Neural progenitor cell (in vitro differentiated cells): Measurements from ENCODE around the gene AUTS2. TPM values are rescaled to one million over a fixed set of nuclear protein-coding genes. Genes with fewer than 3 reads are reported as not detected.

Experiments used
- DNase-seq: peaks from one replicate; pipeline ENCODE4 v3.0.0-alpha.2; 2016; ENCODE audit warnings: low spot score
- H2AFZ ChIP-seq: fragments of 200-600 bp; sonication (generic); replicated peaks from 2 replicates; pipeline ENCODE4 v1.6.1; 2016; ENCODE audit warnings: antibody characterized with exemption
- H3F3A ChIP-seq: fragments of 200-600 bp; sonication (generic); 2 replicates; pipeline ENCODE4 v1.6.1; 2016; ENCODE audit warnings: antibody characterized with exemption, low read depth
- H3K27ac ChIP-seq: fragments of 200-600 bp; sonication (generic); 2 replicates; pipeline ENCODE4 v1.5.1; 2016; ENCODE audit warnings: mild to moderate bottlenecking
- H3K27me3 ChIP-seq: fragments of 200-600 bp; sonication (generic); 2 replicates; pipeline ENCODE4 v1.6.1; 2016; ENCODE audit warnings: mild to moderate bottlenecking, moderate library complexity
- H3K36me3 ChIP-seq: fragments of 200-600 bp; sonication (generic); 2 replicates; pipeline ENCODE4 v1.5.1; 2016
- H3K4me1 ChIP-seq: fragments of 200-600 bp; sonication (generic); 2 replicates; pipeline ENCODE4 v1.6.1; 2016; ENCODE audit warnings: mixed run types
- H3K4me2 ChIP-seq: fragments of 200-600 bp; sonication (generic); 2 replicates; pipeline ENCODE4 v1.6.1; 2016
- H3K4me3 ChIP-seq: fragments of 200-600 bp; sonication (generic); 2 replicates; pipeline ENCODE4 v1.5.1; 2016
- H3K79me2 ChIP-seq: fragments of 200-600 bp; sonication (generic); 2 replicates; pipeline ENCODE4 v1.6.1; 2016; ENCODE audit warnings: low read depth
- H3K9ac ChIP-seq: fragments of 200-600 bp; sonication (generic); 2 replicates; pipeline ENCODE4 v1.6.1; 2016
- H3K9me3 ChIP-seq: fragments of 200-600 bp; sonication (generic); 2 replicates; pipeline ENCODE4 v1.5.1; 2016; ENCODE audit warnings: low read depth
- H4K20me1 ChIP-seq: fragments of 200-600 bp; sonication (generic); 2 replicates; pipeline ENCODE4 v1.6.1; 2016; ENCODE audit warnings: low read depth
- H3K27ac Mint-ChIP-seq: 3 replicates; pipeline ENCODE4 v1.8.0; 2021; ENCODE audit warnings: mixed read lengths
- H3K27me3 Mint-ChIP-seq: 2 replicates; pipeline ENCODE4 v1.8.0; 2022; ENCODE audit warnings: low read depth, mild to moderate bottlenecking, inconsistent platforms, moderate library complexity, mixed read lengths; ENCODE audit not compliant: insufficient read depth
- H3K36me3 Mint-ChIP-seq: 3 replicates; pipeline ENCODE4 v1.8.0; 2021; ENCODE audit warnings: mixed read lengths
- H3K4me1 Mint-ChIP-seq: 3 replicates; pipeline ENCODE4 v1.8.0; 2021; ENCODE audit warnings: mixed read lengths
- H3K4me3 Mint-ChIP-seq: 3 replicates; pipeline ENCODE4 v1.8.0; 2021; ENCODE audit warnings: mild to moderate bottlenecking, moderate library complexity, mixed read lengths
- H3K9me3 Mint-ChIP-seq: 3 replicates; pipeline ENCODE4 v1.8.0; 2020; ENCODE audit warnings: mixed read lengths
- CTCF ChIP-seq: fragments of 200-600 bp; sonication (generic); IDR thresholded peaks from 2 replicates; pipeline ENCODE4 v1.5.1; 2017; ENCODE audit warnings: antibody characterized with exemption, mild to moderate bottlenecking
- EZH2 ChIP-seq: fragments of 200-600 bp; sonication (generic); IDR thresholded peaks from 2 replicates; pipeline ENCODE4 v1.6.1; 2017; ENCODE audit warnings: antibody characterized with exemption, mild to moderate bottlenecking, moderate library complexity
- EZH2phosphoT487 ChIP-seq: fragments of 200-600 bp; sonication (generic); IDR thresholded peaks from 2 replicates; pipeline ENCODE4 v1.6.1; 2017; ENCODE audit warnings: antibody characterized with exemption
- total RNA-seq: library from RNA; depleted of rRNA; stranded (reverse); fragments of >200 nt; gene quantifications from 2 replicates; pipeline ENCODE4 v1.2.3, GENCODE V29; 2015; ENCODE audit warnings: low replicate concordance

AUTS2 gene
- total RNA-seq, 1 donor from 2014 or later, result 50.0 TPM

DNA sequence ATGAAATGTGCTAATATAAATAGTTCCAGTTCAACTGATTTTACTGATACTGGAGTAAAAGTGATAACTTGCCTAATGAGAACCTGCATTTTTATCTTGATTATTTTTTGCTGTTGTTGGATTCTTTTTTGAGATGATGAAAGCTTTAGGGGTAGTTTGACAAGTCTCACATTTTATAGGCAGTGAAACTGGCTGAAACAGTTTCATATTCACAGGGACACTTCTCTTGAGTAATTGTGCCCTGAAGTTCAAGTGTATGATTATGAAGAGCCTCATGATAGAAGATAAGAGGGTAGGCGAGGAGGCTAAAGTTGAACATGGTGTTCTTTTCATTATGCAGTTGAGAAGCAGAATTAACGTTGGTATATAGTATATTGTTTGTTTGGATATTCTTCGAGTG lies 5.1 kb downstream of the AUTS2 start:
- peaks cover 14% of the 10 kb centered on the region for H3K4me1 Mint-ChIP-seq

DNA sequence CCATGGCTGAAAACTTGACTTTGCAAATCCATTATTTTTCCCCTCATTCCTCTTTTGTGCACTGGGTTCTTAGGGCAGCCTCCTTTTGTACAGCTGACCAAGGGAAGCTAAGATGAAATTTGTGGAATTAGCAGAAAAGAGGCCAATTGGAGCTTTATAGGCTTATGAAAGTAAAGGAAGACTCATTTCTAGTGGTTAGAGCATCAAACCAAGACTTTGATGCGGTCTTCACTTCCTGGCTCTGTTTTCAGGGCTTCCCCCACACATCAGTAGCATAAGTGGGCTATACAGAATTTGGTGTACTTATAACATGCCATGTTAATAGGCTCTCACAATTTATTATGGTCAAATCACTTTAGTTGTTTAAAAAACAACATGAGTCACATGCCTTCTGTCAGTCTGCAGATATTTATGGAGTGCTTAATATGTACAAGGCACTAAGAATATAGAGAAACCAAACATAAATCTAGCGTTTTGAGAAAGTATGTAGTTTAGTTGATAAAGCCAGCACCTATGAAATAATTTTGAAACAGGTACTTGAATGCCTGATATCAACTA lies 5.7 kb downstream of the AUTS2 start:
- Mint-ChIP-seq H3K27ac (no peak overlapping the region), H3K4me3 (no peak overlapping the region), H3K9me3 (no peaks in the 10 kb centered on the region), H3K27me3 (no peaks in the 10 kb centered on the region), H3K36me3 (no peaks in the 10 kb centered on the region), H3K4me1 (peaks cover 21% of the 10 kb centered on the region)
- Histone ChIP-seq H3K79me2 (peaks cover 14% of the 10 kb centered on the region), H3K36me3 (no peaks in the 10 kb centered on the region), H3K27me3 (peaks cover 92% of the 10 kb centered on the region), H3K4me1 (peaks cover 24% of the 10 kb centered on the region), H4K20me1 (peaks cover 86% of the 10 kb centered on the region), H3K4me2 (no peak overlapping the region), H3K9ac (no peak overlapping the region), H3F3A (peaks cover 4% of the 10 kb centered on the region), H3K9me3 (no peaks in the 10 kb centered on the region), H3K27ac (no peak overlapping the region), H2AFZ (no peak overlapping the region), H3K4me3 (no peak overlapping the region)
- no peak for DNase-seq
- TF ChIP-seq CTCF (no peak), EZH2 (no peak), EZH2phosphoT487 (no peak)

More for the DNA sequence above, 5.1 kb downstream of the AUTS2 start:
- H3K4me1 ChIP-seq, result peaks cover 19% of the 10 kb centered on the region
- no peak overlapping the region for H3K9ac ChIP-seq
- no peaks in the 10 kb centered on the region for H3K9me3 ChIP-seq
- TF ChIP-seq EZH2phosphoT487 (no peak), EZH2 (no peak), CTCF (no peak)
- no peak overlapping the region for H3K27ac ChIP-seq
- H2AFZ ChIP-seq, result no peak overlapping the region
- Mint-ChIP-seq H3K4me3 (no peak overlapping the region), H3K27ac (no peak overlapping the region), H3K9me3 (no peaks in the 10 kb centered on the region), H3K27me3 (no peaks in the 10 kb centered on the region), H3K36me3 (no peaks in the 10 kb centered on the region)
- H4K20me1 ChIP-seq, result peaks cover 79% of the 10 kb centered on the region
- no peak overlapping the region for H3K4me2 ChIP-seq
- no peaks in the 10 kb centered on the region for H3K36me3 ChIP-seq
- no peak for DNase-seq
- H3K4me3 ChIP-seq, result no peak overlapping the region
- peaks cover 14% of the 10 kb centered on the region for H3K79me2 ChIP-seq
- H3F3A ChIP-seq, result peaks cover 7% of the 10 kb centered on the region
- peaks cover 85% of the 10 kb centered on the region for H3K27me3 ChIP-seq

GRCh38 chr7:69605070-69605469 lies 6.8 kb downstream of the AUTS2 start:
- H3K9me3 ChIP-seq, result no peaks in the 10 kb centered on the region
- peaks cover 28% of the 10 kb centered on the region for H3K4me1 ChIP-seq
- H3K4me2 ChIP-seq, result no peak overlapping the region
- H3K4me3 ChIP-seq, result no peak overlapping the region
- no peak for DNase-seq
- H3K27ac ChIP-seq, result no peak overlapping the region
- no peak for TF ChIP-seq EZH2
- no peaks in the 10 kb centered on the region for H3K36me3 ChIP-seq
- Mint-ChIP-seq H3K4me1 (peaks cover 29% of the 10 kb centered on the region), H3K9me3 (no peaks in the 10 kb centered on the region), H3K36me3 (no peaks in the 10 kb centered on the region), H3K27me3 (no peaks in the 10 kb centered on the region), H3K27ac (no peak overlapping the region), H3K4me3 (no peak overlapping the region)
- H2AFZ ChIP-seq, result no peak overlapping the region
- H3F3A ChIP-seq, result peaks cover 11% of the 10 kb centered on the region
- H3K79me2 ChIP-seq, result peaks cover 14% of the 10 kb centered on the region
- H3K9ac ChIP-seq, result no peak overlapping the region
- H4K20me1 ChIP-seq, result peaks cover 97% of the 10 kb centered on the region
- peaks cover 100% of the 10 kb centered on the region for H3K27me3 ChIP-seq

- H3K4me1 Mint-ChIP-seq, result peaks cover 34% of the 10 kb centered on the region
- no peaks in the 10 kb centered on the region for H3K9me3 Mint-ChIP-seq
- no peak overlapping the region for H3K27ac Mint-ChIP-seq
- no peaks in the 10 kb centered on the region for H3K27me3 Mint-ChIP-seq
- H3K27ac ChIP-seq, result no peak overlapping the region
- H4K20me1 ChIP-seq, result peaks cover 100% of the 10 kb centered on the region
- H3K4me3 ChIP-seq, result no peak overlapping the region
- TF ChIP-seq EZH2phosphoT487, result no peak
- TF ChIP-seq CTCF, result no peak
- no peak for TF ChIP-seq EZH2
- no peak overlapping the region for H2AFZ ChIP-seq
- H3K4me2 ChIP-seq, result no peak overlapping the region
- H3K9ac ChIP-seq, result no peak overlapping the region
- H3K9me3 ChIP-seq, result no peaks in the 10 kb centered on the region
- H3K27me3 ChIP-seq, result peaks cover 100% of the 10 kb centered on the region
- no peak overlapping the region for H3K4me3 Mint-ChIP-seq
- H3K36me3 ChIP-seq, result no peaks in the 10 kb centered on the region
- H3K79me2 ChIP-seq, result peaks cover 14% of the 10 kb centered on the region
- H3F3A ChIP-seq, result peaks cover 11% of the 10 kb centered on the region
- no peaks in the 10 kb centered on the region for H3K36me3 Mint-ChIP-seq
- H3K4me1 ChIP-seq, result peaks cover 27% of the 10 kb centered on the region
- no peak for DNase-seq
Measured at GRCh38 chr7:69605546-69605945, 7.3 kb downstream of the AUTS2 start.
